ENCODE results near the gene RHOBTB1. TPM values are rescaled to one million over a fixed set of nuclear protein-coding genes. Genes with fewer than 3 reads are reported as not detected.
A peak's percentile ranks its signal among the peaks of the same experiment; 100 is the strongest.

RHOBTB1 gene
- total and polyA plus RNA-seq, 9 of the 15 experiments (the other 6 are each of a cell fraction or from before 2014, with no cell fraction given) = 1.7 to 11.7 (median 9.3) TPM

- TF ChIP-seq ZBTB7A (IDR thresholded peaks at IDR 0.05; ENCODE audit: borderline replicate concordance, control insufficient read depth, low read depth, low read length) = peak; percentile 57; the same call in 1 of the 2 replicates
- no peak for TF ChIP-seq FOXP4 (CRISPR knock-in tag; IDR thresholded peaks at IDR 0.05; ENCODE audit: borderline replicate concordance)
- TF ChIP-seq POLR2AphosphoS2 (IDR thresholded peaks at IDR 0.05; ENCODE audit: low read length) = no peak
- TF ChIP-seq IRF1 (CRISPR knock-in tag; IDR thresholded peaks at IDR 0.05; ENCODE audit: borderline replicate concordance) = no peak
- TF ChIP-seq NUFIP1 (IDR thresholded peaks at IDR 0.05; ENCODE audit: partially characterized antibody) = no peak
- no peak for TF ChIP-seq NCOA4 (IDR thresholded peaks at IDR 0.05; ENCODE audit: partially characterized antibody)
- no peak for TF ChIP-seq POU5F1 (IDR thresholded peaks at IDR 0.05; ENCODE audit: borderline replicate concordance, low read depth, low read length, partially characterized antibody)
- TF ChIP-seq ZNF274 (IDR thresholded peaks at IDR 0.05; ENCODE audit: borderline replicate concordance, low read depth, low read length) = no peak
- TF ChIP-seq ZNF609 (CRISPR knock-in tag; IDR thresholded peaks at IDR 0.05; ENCODE audit: borderline replicate concordance) = no peak
- no peak for TF ChIP-seq ZNF699 (CRISPR knock-in tag; IDR thresholded peaks at IDR 0.05; ENCODE audit: insufficient replicate concordance)
- no peak for TF ChIP-seq FUS (optimal IDR thresholded peaks at IDR 0.05; ENCODE audit: low read depth, low read length)
- peak; percentile 80 for TF ChIP-seq PML (IDR thresholded peaks at IDR 0.05; ENCODE audit: low read length)
- no peak for TF ChIP-seq MCM2 (IDR thresholded peaks at IDR 0.05; ENCODE audit: low read depth)
- no peak for TF ChIP-seq ZNF668 (CRISPR knock-in tag; IDR thresholded peaks at IDR 0.05)
- TF ChIP-seq ZC3H4 (CRISPR knock-in tag; IDR thresholded peaks at IDR 0.05; ENCODE audit: borderline replicate concordance) = no peak
- peak; percentile 93 for TF ChIP-seq TCF3 (CRISPR knock-in tag; IDR thresholded peaks at IDR 0.05)
- 0 out of 2 replicates have a peak, but pooled peaks have one; percentile 13 for TF ChIP-seq ZNF584 (CRISPR knock-in tag; IDR thresholded peaks at IDR 0.05; ENCODE audit: low read depth)
- TF ChIP-seq HCFC1 (IDR thresholded peaks at IDR 0.05; ENCODE audit: low read depth, low read length) = no peak
Measured at GRCh38 chr10:60978287-60979115, 34.5 kb upstream of the RHOBTB1 start (continued).

Measured in K562 (cell line).